ENCODE data around the gene POC1B. TPM values are rescaled to one million over a fixed set of nuclear protein-coding genes. Genes with fewer than 3 reads are reported as not detected.

POC1B gene
- total RNA-seq, 3 donors from 2014 or later, result 20.3 to 24.5 (median 24.1) TPM

- no peak for ATAC-seq
- H3K4me1 ChIP-seq (ENCODE audit: low read depth), result peaks cover 23% of the 10 kb centered on the region
- intact Hi-C loops (cut with DNase I, micrococcal nuclease), result no loop called here
Measured at GRCh38 chr12:89370850-89371249, 155.0 kb downstream of the POC1B start.

GRCh38 chr12:89370421-89370831 lies 155.4 kb downstream of the POC1B start:
- no peak for TF ChIP-seq CTCF (IDR thresholded peaks at IDR 0.05)
- DNase-seq (peak in 1 of 3 donors; percentile 55), ATAC-seq (peak; percentile 74)
- H3K4me1 ChIP-seq (ENCODE audit: low read depth), result peaks cover 22% of the 10 kb centered on the region
- intact Hi-C loops (cut with DNase I, micrococcal nuclease), result no loop called here
- no peaks in the 10 kb centered on the region for H3K36me3 ChIP-seq (ENCODE audit: low read depth)
- H3K4me3 ChIP-seq, result no peak overlapping the region
- H3K9me3 ChIP-seq, result no peaks in the 10 kb centered on the region

More at GRCh38 chr12:89370850-89371249, 155.0 kb downstream of the POC1B start:
- Histone ChIP-seq H3K4me3 (no peak overlapping the region), H3K36me3 (ENCODE audit: low read depth) (no peaks in the 10 kb centered on the region), H3K9me3 (no peaks in the 10 kb centered on the region)
- TF ChIP-seq CTCF (IDR thresholded peaks at IDR 0.05), result no peak
- DNase-seq, result no peak

Other genes with a start within 250 kb of the POC1B start
- gene DUSP6, start 173.5 kb downstream of the POC1B start, total RNA-seq, result 10 to 100 TPM; 56.6 to 82.1 (median 65.0) TPM
- 10 to 100 TPM; 19.3 to 49.6 (median 41.9) TPM for gene GALNT4, start 1.3 kb downstream of the POC1B start, total RNA-seq
- gene ATP2B1, start 182.8 kb upstream of the POC1B start, total RNA-seq, result 10 to 100 TPM; 48.4 to 83.2 (median 60.2) TPM

Data from mucosa of descending colon (tissue), 3 donors.